Calu3 (cell line): ENCODE measurements around the gene MGAT5. TPM values are rescaled to one million over a fixed set of nuclear protein-coding genes. Genes with fewer than 3 reads are reported as not detected.

ENCODE experiments used
- BruUV-seq: library from RNA; stranded (reverse); fragments of 400-500 nt; replicated peaks from 2 replicates; lab custom pipeline; 2021; lab: Mats Ljungman, UMichigan
- CTCF ChIA-PET: fragments of 300-600 bp; sonication (Branson Sonifier 250); formaldehyde crosslinking; loops from one replicate; lab custom pipeline; 2022; ENCODE audit warnings: antibody characterized with exemption; lab: Charles Lee
- DNase-seq: peaks from one replicate; pipeline ENCODE4 v3.0.0; 2022
- H3K27ac Mint-ChIP-seq: one replicate; pipeline ENCODE4 v1.8.0; 2022; ENCODE audit warnings: mixed read lengths; ENCODE audit not compliant: unreplicated experiment
- H3K27me3 Mint-ChIP-seq: one replicate; pipeline ENCODE4 v1.8.0; 2022; ENCODE audit warnings: mixed read lengths; ENCODE audit not compliant: unreplicated experiment
- H3K36me3 Mint-ChIP-seq: one replicate; pipeline ENCODE4 v1.8.0; 2022; ENCODE audit warnings: mild to moderate bottlenecking, moderate library complexity, mixed read lengths; ENCODE audit not compliant: insufficient read depth, unreplicated experiment
- H3K4me1 Mint-ChIP-seq: one replicate; pipeline ENCODE4 v1.8.0; 2022; ENCODE audit warnings: mild to moderate bottlenecking, low read depth, mixed read lengths; ENCODE audit not compliant: unreplicated experiment
- H3K4me3 Mint-ChIP-seq: one replicate; pipeline ENCODE4 v1.8.0; 2022; ENCODE audit warnings: mild to moderate bottlenecking, low read depth, moderate library complexity, mixed read lengths; ENCODE audit not compliant: unreplicated experiment
- H3K9me3 Mint-ChIP-seq: one replicate; pipeline ENCODE4 v1.8.0; 2022; ENCODE audit warnings: low read depth, mixed read lengths; ENCODE audit not compliant: unreplicated experiment
- CTCF ChIP-seq: fragments of 200-600 bp; IDR thresholded peaks from one replicate; pipeline ENCODE4 v1.8.0; 2022; ENCODE audit warnings: antibody characterized with exemption; ENCODE audit not compliant: unreplicated experiment
- intact Hi-C: fragments of 100-400 bp; cut with micrococcal nuclease; formaldehyde crosslinking; loops from one replicate; pipeline ENCODE4 v1.10.0; 2022; ENCODE audit not compliant: unreplicated experiment
- total RNA-seq: library from RNA; stranded (reverse); gene quantifications from 2 replicates; pipeline ENCODE4 v1.2.3, GENCODE V29; 2022

The MGAT5 gene
- total RNA-seq, 1 experiment from 2014 or later: 129 TPM

- no peak for TF ChIP-seq CTCF
- no peaks in the 10 kb centered on the region for H3K27me3 Mint-ChIP-seq
- H3K4me1 Mint-ChIP-seq: peaks cover 58% of the 10 kb centered on the region
- no TSS peak for BruUV-seq
- no peak for DNase-seq
- no peaks in the 10 kb centered on the region for H3K9me3 Mint-ChIP-seq
- no peak overlapping the region for H3K4me3 Mint-ChIP-seq
- CTCF ChIA-PET: no interaction called here
- H3K36me3 Mint-ChIP-seq: peaks cover 5% of the 10 kb centered on the region
- peak overlapping the region; percentile 32 for H3K27ac Mint-ChIP-seq
- intact Hi-C loops: no loop called here
Measured at GRCh38 chr2:134220344-134220974, 33.4 kb upstream of the MGAT5 start.

GRCh38 chr2:134224005-134224404 is 29.9 kb upstream of the MGAT5 start:
- no peak for TF ChIP-seq CTCF
- no peak overlapping the region for H3K4me3 Mint-ChIP-seq
- H3K36me3 Mint-ChIP-seq: no peaks in the 10 kb centered on the region
- BruUV-seq: no TSS peak
- no peaks in the 10 kb centered on the region for H3K9me3 Mint-ChIP-seq
- CTCF ChIA-PET: no interaction called here
- H3K27ac Mint-ChIP-seq: no peak overlapping the region
- DNase-seq: no peak
- intact Hi-C loops: no loop called here
- H3K4me1 Mint-ChIP-seq: peaks cover 48% of the 10 kb centered on the region
- no peaks in the 10 kb centered on the region for H3K27me3 Mint-ChIP-seq

GRCh38 chr2:134225173-134225572 is 28.7 kb upstream of the MGAT5 start:
- CTCF ChIA-PET: interaction anchor here (0.7 kb wide), 2 partner anchors 20 to 207 kb away, joined by 3 to 4 read pairs; no protein-coding TSS in a partner anchor
- peaks cover 3% of the 10 kb centered on the region for H3K9me3 Mint-ChIP-seq

GRCh38 chr2:134225841-134226240 is 28.0 kb upstream of the MGAT5 start:
- H3K27me3 Mint-ChIP-seq: no peaks in the 10 kb centered on the region
- no TSS peak for BruUV-seq
- CTCF ChIA-PET: no interaction called here
- H3K4me3 Mint-ChIP-seq: no peak overlapping the region
- peaks cover 6% of the 10 kb centered on the region for H3K36me3 Mint-ChIP-seq
- intact Hi-C loops: no loop called here
- no peak overlapping the region for H3K27ac Mint-ChIP-seq
- H3K4me1 Mint-ChIP-seq: peaks cover 30% of the 10 kb centered on the region
- no peak for DNase-seq
- peaks cover 3% of the 10 kb centered on the region for H3K9me3 Mint-ChIP-seq
- no peak for TF ChIP-seq CTCF

More at GRCh38 chr2:134225173-134225572, 28.7 kb upstream of the MGAT5 start:
- no peak for DNase-seq
- H3K36me3 Mint-ChIP-seq: peaks cover 6% of the 10 kb centered on the region
- peaks cover 37% of the 10 kb centered on the region for H3K4me1 Mint-ChIP-seq
- no peak for TF ChIP-seq CTCF
- no TSS peak for BruUV-seq
- H3K27ac Mint-ChIP-seq: no peak overlapping the region
- intact Hi-C loops: no loop called here
- no peaks in the 10 kb centered on the region for H3K27me3 Mint-ChIP-seq
- no peak overlapping the region for H3K4me3 Mint-ChIP-seq
